OCI-LY7 (cell line): ENCODE results near the gene ENOX2. TPM values are rescaled to one million over a fixed set of nuclear protein-coding genes. Genes with fewer than 3 reads are reported as not detected.
"Not testable (repeated sequence)": the region's sequence is repeated elsewhere in the genome, so short reads cannot be mapped to it uniquely, and the experiment has no call there.

Experiments used
- BruUV-seq: library from RNA; stranded (reverse); fragments of 400-500 nt; replicated peaks from 2 replicates; lab custom pipeline; 2021; lab: Mats Ljungman, UMichigan
- CTCF ChIA-PET: fragments of 300-600 bp; sonication (Branson Sonifier 250); formaldehyde crosslinking; loops from one replicate; lab custom pipeline; 2022; ENCODE audit warnings: antibody characterized with exemption; ENCODE audit not compliant: unreplicated experiment; lab: Charles Lee
- POLR2A ChIA-PET: fragments of 300-600 bp; sonication (Branson Sonifier 250); formaldehyde crosslinking; loops from one replicate; lab custom pipeline; 2022; ENCODE audit warnings: antibody characterized with exemption; lab: Charles Lee
- DNase-seq: peaks from one replicate; pipeline ENCODE4 v3.0.0-alpha.2; 2015; ENCODE audit warnings: low spot score
- H2AFZ ChIP-seq: fragments of 200-600 bp; sonication (generic), shearing (Covaris generic); 2 replicates; pipeline ENCODE4 v1.6.1; 2014; ENCODE audit warnings: mild to moderate bottlenecking, antibody characterized with exemption, low read length, moderate library complexity
- H3K27ac ChIP-seq: fragments of 200-600 bp; sonication (generic); 2 replicates; pipeline ENCODE4 v1.5.1; 2014; ENCODE audit warnings: mixed run types, low read depth, mild to moderate bottlenecking, moderate library complexity, low read length, inconsistent platforms; ENCODE audit not compliant: poor library complexity, severe bottlenecking
- H3K36me3 ChIP-seq: fragments of 200-600 bp; sonication (generic); 2 replicates; pipeline ENCODE4 v1.6.1; 2014; ENCODE audit warnings: mild to moderate bottlenecking, antibody characterized with exemption, low read length, moderate library complexity, mixed read lengths; ENCODE audit not compliant: insufficient read depth
- H3K4me1 ChIP-seq: fragments of 200-600 bp; sonication (generic); 2 replicates; pipeline ENCODE4 v1.5.1; 2014; ENCODE audit warnings: mild to moderate bottlenecking, low read length; ENCODE audit not compliant: insufficient read depth, poor library complexity, severe bottlenecking
- H3K4me2 ChIP-seq: fragments of 200-600 bp; sonication (generic); 2 replicates; pipeline ENCODE4 v1.6.1; 2014; ENCODE audit warnings: mild to moderate bottlenecking, low read length
- H3K4me3 ChIP-seq: fragments of 200-600 bp; sonication (generic); 2 replicates; pipeline ENCODE4 v1.5.1; 2014; ENCODE audit warnings: mild to moderate bottlenecking, low read depth, low read length; ENCODE audit not compliant: poor library complexity, severe bottlenecking
- H3K79me2 ChIP-seq: fragments of 200-600 bp; sonication (generic); 2 replicates; pipeline ENCODE4 v1.6.1; 2016; ENCODE audit warnings: low read depth, mild to moderate bottlenecking, low read length, moderate library complexity, mixed read lengths; ENCODE audit not compliant: insufficient read depth
- H3K9me2 ChIP-seq: fragments of 200-600 bp; sonication (generic); 2 replicates; pipeline ENCODE4 v1.6.1; 2016; ENCODE audit warnings: mild to moderate bottlenecking, low read length, mixed read lengths; ENCODE audit not compliant: insufficient read depth
- H3K9me3 ChIP-seq: fragments of 200-600 bp; sonication (generic); 2 replicates; pipeline ENCODE4 v1.6.1; 2014; ENCODE audit warnings: mild to moderate bottlenecking, mixed run types, low read length, mixed read lengths
- H4K20me1 ChIP-seq: fragments of 200-600 bp; sonication (generic); 2 replicates; pipeline ENCODE4 v1.6.1; 2014; ENCODE audit warnings: mild to moderate bottlenecking, antibody characterized with exemption, low read length, moderate library complexity, mixed read lengths; ENCODE audit not compliant: insufficient read depth
- EZH2phosphoT487 ChIP-seq: fragments of 200-600 bp; sonication (generic); IDR thresholded peaks from 2 replicates; pipeline ENCODE4 v1.6.1; 2018; ENCODE audit warnings: low read depth, borderline replicate concordance, mild to moderate bottlenecking, mixed run types, antibody characterized with exemption, low read length, moderate library complexity, mixed read lengths
- intact Hi-C: fragments of 100-400 bp; cut with micrococcal nuclease; formaldehyde crosslinking; loops from one replicate; pipeline ENCODE4 v1.10.0; 2022; ENCODE audit not compliant: unreplicated experiment
- total RNA-seq, 2 experiments: library from RNA; depleted of rRNA in 1 of 2; stranded (reverse); fragments of >200 nt in 1 of 2; shearing (Covaris generic) in 1 of 2; gene quantifications; 2 replicates each; pipeline ENCODE4 v1.2.3, GENCODE V29; 2014 to 2022
- TF ChIP-seq, protein P1 (sequence below): fragments of 200-600 bp; sonication (generic); conservative IDR thresholded peaks from 2 replicates; pipeline ENCODE4 v1.5.1; 2014; ENCODE audit warnings: mild to moderate bottlenecking, antibody characterized with exemption, low read length, moderate library complexity, mixed read lengths

Gene ENOX2
- total RNA-seq, 2 experiments from 2014 or later: 5.0 to 11.9 TPM

DNA sequence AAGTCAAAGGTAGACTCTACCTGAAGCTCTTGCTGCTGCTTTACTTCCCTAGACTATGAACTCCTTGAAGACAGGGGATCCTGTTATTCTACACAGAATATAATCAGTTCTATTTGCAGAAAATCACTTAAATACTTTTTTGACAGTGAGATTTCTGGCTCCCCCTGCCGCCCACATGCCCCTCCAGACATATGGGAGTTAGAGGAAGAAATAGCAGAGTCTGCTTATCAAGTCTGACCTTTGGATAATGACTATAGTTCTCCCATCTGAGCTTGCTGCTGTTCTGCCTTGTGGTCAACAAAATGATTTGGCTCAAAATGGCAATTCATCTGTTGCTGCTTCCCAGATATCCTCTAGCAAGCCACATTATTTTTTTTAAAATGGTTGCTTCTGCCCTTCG is 101.1 kb downstream of the ENOX2 start:
- no peak for DNase-seq
- Histone ChIP-seq H3K4me2 (no peak overlapping the region), H3K9me3 (no peaks in the 10 kb centered on the region), H3K4me1 (no peaks in the 10 kb centered on the region), H3K36me3 (no peaks in the 10 kb centered on the region), H2AFZ (no peak overlapping the region), H3K4me3 (no peak overlapping the region), H3K27ac (no peak overlapping the region), H3K79me2 (no peaks in the 10 kb centered on the region), H4K20me1 (no peaks in the 10 kb centered on the region), H3K9me2 (no peaks in the 10 kb centered on the region)
- no peak for TF ChIP-seq EZH2phosphoT487
- TF ChIP-seq, protein P1, sequence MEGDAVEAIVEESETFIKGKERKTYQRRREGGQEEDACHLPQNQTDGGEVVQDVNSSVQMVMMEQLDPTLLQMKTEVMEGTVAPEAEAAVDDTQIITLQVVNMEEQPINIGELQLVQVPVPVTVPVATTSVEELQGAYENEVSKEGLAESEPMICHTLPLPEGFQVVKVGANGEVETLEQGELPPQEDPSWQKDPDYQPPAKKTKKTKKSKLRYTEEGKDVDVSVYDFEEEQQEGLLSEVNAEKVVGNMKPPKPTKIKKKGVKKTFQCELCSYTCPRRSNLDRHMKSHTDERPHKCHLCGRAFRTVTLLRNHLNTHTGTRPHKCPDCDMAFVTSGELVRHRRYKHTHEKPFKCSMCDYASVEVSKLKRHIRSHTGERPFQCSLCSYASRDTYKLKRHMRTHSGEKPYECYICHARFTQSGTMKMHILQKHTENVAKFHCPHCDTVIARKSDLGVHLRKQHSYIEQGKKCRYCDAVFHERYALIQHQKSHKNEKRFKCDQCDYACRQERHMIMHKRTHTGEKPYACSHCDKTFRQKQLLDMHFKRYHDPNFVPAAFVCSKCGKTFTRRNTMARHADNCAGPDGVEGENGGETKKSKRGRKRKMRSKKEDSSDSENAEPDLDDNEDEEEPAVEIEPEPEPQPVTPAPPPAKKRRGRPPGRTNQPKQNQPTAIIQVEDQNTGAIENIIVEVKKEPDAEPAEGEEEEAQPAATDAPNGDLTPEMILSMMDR: no peak
- CTCF ChIA-PET: no interaction called here
- POLR2A ChIA-PET: interaction anchor here (0.7 kb wide), 1 partner anchor 1117 kb away, joined by 3 read pairs; no protein-coding TSS in a partner anchor
- intact Hi-C loops: no loop called here
- no TSS peak for BruUV-seq

GRCh38 chrX:130799393-130799792 is 103.6 kb downstream of the ENOX2 start:
- BruUV-seq: no TSS peak
- Histone ChIP-seq H4K20me1 (no peaks in the 10 kb centered on the region), H3K4me2 (no peak overlapping the region), H2AFZ (no peak overlapping the region), H3K27ac (no peak overlapping the region), H3K9me3 (no peaks in the 10 kb centered on the region), H3K4me1 (no peaks in the 10 kb centered on the region), H3K79me2 (no peaks in the 10 kb centered on the region), H3K9me2 (no peaks in the 10 kb centered on the region), H3K4me3 (no peak overlapping the region), H3K36me3 (no peaks in the 10 kb centered on the region)
- intact Hi-C loops: no loop called here
- CTCF ChIA-PET: no interaction called here
- DNase-seq: no peak
- POLR2A ChIA-PET: no interaction called here
- TF ChIP-seq, protein P1: no peak
- TF ChIP-seq EZH2phosphoT487: no peak

- no peaks in the 10 kb centered on the region for H3K79me2 ChIP-seq
- no peak overlapping the region for H3K4me2 ChIP-seq
- no peaks in the 10 kb centered on the region for H4K20me1 ChIP-seq
- no peak overlapping the region for H3K27ac ChIP-seq
- no peak overlapping the region for H2AFZ ChIP-seq
- H3K9me2 ChIP-seq: no peaks in the 10 kb centered on the region
- intact Hi-C loops: no loop called here
- BruUV-seq: no TSS peak
- no peaks in the 10 kb centered on the region for H3K4me1 ChIP-seq
- H3K36me3 ChIP-seq: no peaks in the 10 kb centered on the region
- no peak for DNase-seq
- no peaks in the 10 kb centered on the region for H3K9me3 ChIP-seq
- no peak overlapping the region for H3K4me3 ChIP-seq
- ChIA-PET CTCF (no interaction called here), POLR2A (interaction anchor here (1.2 kb wide), 1 partner anchor 11 kb away, joined by 3 read pairs; no protein-coding TSS in a partner anchor)
- no peak for TF ChIP-seq EZH2phosphoT487
- TF ChIP-seq, protein P1: no peak
Observed at GRCh38 chrX:130793975-130794374, 109.0 kb downstream of the ENOX2 start.

- BruUV-seq, CTCF ChIA-PET: not testable (repeated sequence)
Observed at GRCh38 chrX:130791870-130792269, 111.1 kb downstream of the ENOX2 start.

More at GRCh38 chrX:130791870-130792269, 111.1 kb downstream of the ENOX2 start:
- H3K9me2 ChIP-seq, H4K20me1 ChIP-seq, H2AFZ ChIP-seq, H3K4me3 ChIP-seq, H3K36me3 ChIP-seq, intact Hi-C loops, H3K4me1 ChIP-seq, H3K79me2 ChIP-seq, H3K4me2 ChIP-seq, H3K27ac ChIP-seq, H3K9me3 ChIP-seq, DNase-seq: not testable (repeated sequence)
- POLR2A ChIA-PET: interaction anchor here (0.7 kb wide), 1 partner anchor 96 kb away, joined by 4 read pairs; no protein-coding TSS in a partner anchor
